ENCODE results near the gene STXBP6. TPM values are rescaled to one million over a fixed set of nuclear protein-coding genes. Genes with fewer than 3 reads are reported as not detected.

STXBP6 gene
- total and polyA plus RNA-seq, 9 donors: 1.0 to 9.3 (median 5.5) TPM

DNA sequence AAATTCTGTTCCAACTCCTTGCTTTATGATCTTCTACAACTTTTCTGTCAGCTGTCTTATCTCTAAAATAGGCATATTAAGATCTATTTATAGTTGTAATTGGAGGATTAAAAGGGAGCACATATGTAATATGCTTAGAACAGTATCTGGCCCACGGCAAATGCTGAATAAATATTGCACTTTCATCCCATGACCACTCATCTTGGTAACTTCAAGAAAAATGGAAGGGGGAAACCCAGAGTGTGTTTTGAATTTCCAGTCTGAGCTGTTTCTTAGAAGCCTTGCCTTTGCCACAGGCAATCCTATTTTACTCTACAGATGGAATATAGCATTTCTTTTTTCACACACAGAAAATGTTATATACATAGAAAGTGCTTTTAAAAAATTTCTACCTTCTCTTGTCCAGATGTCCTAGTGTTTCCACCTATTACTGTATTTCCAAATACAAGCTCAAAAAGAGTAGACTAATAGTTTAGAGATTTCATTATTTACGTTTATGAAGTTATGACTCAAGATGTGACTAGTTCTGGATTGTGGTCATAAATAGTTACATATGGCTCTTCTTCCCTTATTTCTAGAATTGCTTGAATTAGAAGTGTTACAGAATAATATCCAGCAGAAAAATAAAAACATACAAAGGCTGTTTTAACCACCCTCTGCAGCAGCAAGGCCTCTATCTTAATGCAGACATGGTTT, 6.2 kb upstream of the STXBP6 start:
- TF ChIP-seq, protein P1, sequence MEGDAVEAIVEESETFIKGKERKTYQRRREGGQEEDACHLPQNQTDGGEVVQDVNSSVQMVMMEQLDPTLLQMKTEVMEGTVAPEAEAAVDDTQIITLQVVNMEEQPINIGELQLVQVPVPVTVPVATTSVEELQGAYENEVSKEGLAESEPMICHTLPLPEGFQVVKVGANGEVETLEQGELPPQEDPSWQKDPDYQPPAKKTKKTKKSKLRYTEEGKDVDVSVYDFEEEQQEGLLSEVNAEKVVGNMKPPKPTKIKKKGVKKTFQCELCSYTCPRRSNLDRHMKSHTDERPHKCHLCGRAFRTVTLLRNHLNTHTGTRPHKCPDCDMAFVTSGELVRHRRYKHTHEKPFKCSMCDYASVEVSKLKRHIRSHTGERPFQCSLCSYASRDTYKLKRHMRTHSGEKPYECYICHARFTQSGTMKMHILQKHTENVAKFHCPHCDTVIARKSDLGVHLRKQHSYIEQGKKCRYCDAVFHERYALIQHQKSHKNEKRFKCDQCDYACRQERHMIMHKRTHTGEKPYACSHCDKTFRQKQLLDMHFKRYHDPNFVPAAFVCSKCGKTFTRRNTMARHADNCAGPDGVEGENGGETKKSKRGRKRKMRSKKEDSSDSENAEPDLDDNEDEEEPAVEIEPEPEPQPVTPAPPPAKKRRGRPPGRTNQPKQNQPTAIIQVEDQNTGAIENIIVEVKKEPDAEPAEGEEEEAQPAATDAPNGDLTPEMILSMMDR (IDR thresholded peaks at IDR 0.05): no peak
- TF ChIP-seq POLR2A (IDR thresholded peaks at IDR 0.05) (no peak), EP300 (IDR thresholded peaks at IDR 0.05) (no peak)
- Histone ChIP-seq H3K27ac (no peak overlapping the region), H3K4me1 (ENCODE audit: insufficient read depth) (no peaks in the 10 kb centered on the region), H3K9me3 (no peaks in the 10 kb centered on the region), H3K27me3 (no peaks in the 10 kb centered on the region), H3K36me3 (no peaks in the 10 kb centered on the region), H3K4me3 (no peak overlapping the region)
- 59 to 66% (median 61%) methylated on average over 2 of the region's 2 CpGs for WGBS, 3 donors
- intact Hi-C loops (cut with DNase I): no loop called here
- DNase-seq: no peak

DNA sequence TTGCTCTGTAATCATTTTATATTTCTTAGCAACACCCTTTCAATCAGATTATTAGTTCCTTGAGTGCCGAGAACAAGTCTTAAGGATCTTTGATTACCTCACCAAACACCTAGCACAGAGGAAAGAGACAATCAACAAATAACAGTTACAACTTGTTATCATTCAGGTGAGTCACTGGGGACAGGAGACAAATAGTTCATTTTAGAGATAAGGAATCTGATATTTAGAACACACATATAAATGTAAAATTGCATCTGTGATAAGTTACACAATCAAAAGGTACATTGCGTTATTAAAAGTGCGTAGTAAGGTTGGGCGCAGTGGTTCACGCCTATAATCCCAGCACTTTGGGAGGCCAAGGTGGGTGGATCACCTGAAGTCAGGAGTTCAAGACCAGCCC, 5.1 kb upstream of the STXBP6 start:
- TF ChIP-seq, protein P1 (IDR thresholded peaks at IDR 0.05): no peak
- TF ChIP-seq POLR2A (IDR thresholded peaks at IDR 0.05) (no peak), EP300 (IDR thresholded peaks at IDR 0.05) (no peak)
- DNase-seq: no peak

DNA sequence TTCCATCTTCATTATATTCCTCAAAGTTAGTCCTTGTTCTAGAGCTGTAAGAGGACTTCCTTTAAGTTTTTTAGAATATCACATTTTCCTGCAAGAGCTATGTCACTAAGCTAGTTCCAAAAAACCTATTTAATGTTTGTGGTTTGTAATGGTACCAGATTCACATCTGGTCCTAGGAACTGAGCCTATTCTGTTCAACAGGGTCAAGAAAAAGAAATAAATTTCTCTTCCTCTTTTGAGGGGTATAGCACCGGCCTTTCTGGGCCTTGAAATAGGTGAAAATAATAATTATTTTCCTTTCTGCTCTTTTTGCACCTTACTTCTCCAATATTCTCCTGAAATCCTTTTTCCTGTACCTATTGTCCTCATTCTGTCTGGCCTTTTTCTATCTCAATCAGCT, 3.6 kb upstream of the STXBP6 start:
- 76 to 89% (median 83%) methylated on average over 1 of the region's 1 CpG for WGBS, 3 donors
- H3K4me1 ChIP-seq (ENCODE audit: insufficient read depth): peaks cover 5% of the 10 kb centered on the region
- H3K36me3 ChIP-seq: no peaks in the 10 kb centered on the region
- no peak overlapping the region for H3K27ac ChIP-seq
- H3K9me3 ChIP-seq: peaks cover 0 to 2% of the 10 kb centered on the region in 2 donors
- TF ChIP-seq, protein P1 (IDR thresholded peaks at IDR 0.05): no peak
- no peak for TF ChIP-seq POLR2A (IDR thresholded peaks at IDR 0.05)
- no peak for TF ChIP-seq EP300 (IDR thresholded peaks at IDR 0.05)
- DNase-seq: no peak
- H3K27me3 ChIP-seq: no peaks in the 10 kb centered on the region
- intact Hi-C loops (cut with DNase I): no loop called here
- H3K4me3 ChIP-seq: no peak overlapping the region

More for the DNA sequence above, 5.1 kb upstream of the STXBP6 start:
- H3K27me3 ChIP-seq: no peaks in the 10 kb centered on the region
- H3K9me3 ChIP-seq: peaks cover 0 to 2% of the 10 kb centered on the region in 2 donors
- 91 to 94% (median 93%) methylated on average over 5 of the region's 5 CpGs for WGBS, 3 donors
- no peaks in the 10 kb centered on the region for H3K36me3 ChIP-seq
- no peaks in the 10 kb centered on the region for H3K4me1 ChIP-seq (ENCODE audit: insufficient read depth)
- H3K4me3 ChIP-seq: no peak overlapping the region
- intact Hi-C loops (cut with DNase I): no loop called here
- H3K27ac ChIP-seq: no peak overlapping the region

DNA sequence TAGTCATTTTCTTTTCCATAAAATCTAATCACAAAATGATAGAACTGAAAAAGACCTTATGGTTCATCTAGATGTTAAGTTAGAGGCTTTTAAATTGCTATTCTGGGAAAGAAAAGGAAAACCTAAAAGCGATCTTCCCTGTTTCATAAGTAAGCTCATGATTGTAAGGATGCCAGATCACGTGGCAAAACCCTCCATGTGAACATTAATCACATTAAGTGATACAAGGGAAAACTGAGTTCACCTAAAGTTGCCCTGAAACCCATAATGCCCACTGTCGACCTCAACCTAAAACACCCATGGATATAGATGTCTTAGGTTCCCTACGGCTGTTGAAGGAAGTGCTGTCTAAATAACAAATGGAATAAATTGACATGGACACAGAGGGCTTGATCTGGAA, 3.0 kb upstream of the STXBP6 start:
- Histone ChIP-seq H3K27ac (no peak overlapping the region), H3K9me3 (peaks cover 0 to 2% of the 10 kb centered on the region in 2 donors), H3K4me1 (ENCODE audit: insufficient read depth) (peaks cover 5% of the 10 kb centered on the region), H3K36me3 (no peaks in the 10 kb centered on the region), H3K4me3 (no peak overlapping the region), H3K27me3 (no peaks in the 10 kb centered on the region)
- TF ChIP-seq, protein P1 (IDR thresholded peaks at IDR 0.05): no peak
- TF ChIP-seq POLR2A (IDR thresholded peaks at IDR 0.05) (no peak), EP300 (IDR thresholded peaks at IDR 0.05) (no peak)
- intact Hi-C loops (cut with DNase I): no loop called here
- DNase-seq: no peak
- WGBS, 3 donors: 72 to 84% (median 78%) methylated on average over 4 of the region's 4 CpGs
